Loucy (cell line): Measurements from ENCODE around the gene EEA1.

ENCODE experiments used
- H2AFZ ChIP-seq: fragments of 200-600 bp; sonication (generic); 2 replicates; pipeline ENCODE4 v1.6.0; 2016; ENCODE audit warnings: antibody characterized with exemption, mild to moderate bottlenecking, low read length, moderate library complexity
- H3F3A ChIP-seq: fragments of 200-600 bp; 2 replicates; pipeline ENCODE4 v1.6.0; 2016; ENCODE audit warnings: antibody characterized with exemption, low read depth, mild to moderate bottlenecking
- H3K27me3 ChIP-seq: fragments of 200-600 bp; sonication (generic); 2 replicates; pipeline ENCODE4 v1.6.1; 2014; ENCODE audit warnings: low read length, mild to moderate bottlenecking; ENCODE audit not compliant: insufficient read depth, poor library complexity, severe bottlenecking
- H3K36me3 ChIP-seq: fragments of 200-600 bp; sonication (generic); 2 replicates; pipeline ENCODE4 v1.6.1; 2016; ENCODE audit warnings: low read length; ENCODE audit not compliant: insufficient read depth
- H3K4me1 ChIP-seq: fragments of 200-600 bp; sonication (generic); 2 replicates; pipeline ENCODE4 v1.5.1; 2014; ENCODE audit warnings: low read length, mild to moderate bottlenecking; ENCODE audit not compliant: insufficient read depth, poor library complexity, severe bottlenecking
- H3K4me2 ChIP-seq: fragments of 200-600 bp; sonication (generic); 2 replicates; pipeline ENCODE4 v1.6.0; 2014; ENCODE audit warnings: antibody characterized with exemption, low read length, low read depth, mild to moderate bottlenecking; ENCODE audit not compliant: poor library complexity, severe bottlenecking
- H3K4me3 ChIP-seq: fragments of 200-600 bp; sonication (generic); 2 replicates; pipeline ENCODE4 v1.5.1; 2014; ENCODE audit warnings: low read length, mild to moderate bottlenecking, mixed read lengths; ENCODE audit not compliant: poor library complexity, severe bottlenecking
- H3K79me2 ChIP-seq: fragments of 200-600 bp; sonication (generic); 2 replicates; pipeline ENCODE4 v1.6.1; 2014; ENCODE audit warnings: low read length; ENCODE audit not compliant: insufficient read depth
- H3K9ac ChIP-seq: fragments of 200-600 bp; sonication (generic); 2 replicates; pipeline ENCODE4 v1.6.0; 2014; ENCODE audit warnings: mild to moderate bottlenecking, low read depth, low read length, moderate library complexity; ENCODE audit not compliant: poor library complexity, severe bottlenecking
- H3K9me2 ChIP-seq: fragments of 200-600 bp; sonication (generic); replicated peaks from 2 replicates; pipeline ENCODE4 v1.6.1; 2016; ENCODE audit warnings: low read depth, low read length, mixed read lengths
- H3K9me3 ChIP-seq: fragments of 200-600 bp; sonication (generic); 2 replicates; pipeline ENCODE4 v1.6.1; 2014; ENCODE audit warnings: mild to moderate bottlenecking, antibody characterized with exemption, low read length, low read depth; ENCODE audit not compliant: insufficient read depth
- H4K20me1 ChIP-seq: fragments of 200-600 bp; sonication (generic); 2 replicates; pipeline ENCODE4 v1.6.0; 2014; ENCODE audit warnings: antibody characterized with exemption, low read length, mild to moderate bottlenecking; ENCODE audit not compliant: insufficient read depth, poor library complexity, severe bottlenecking
- EZH2phosphoT487 ChIP-seq: fragments of 200-600 bp; IDR thresholded peaks from 2 replicates; pipeline ENCODE4 v1.6.1; 2018; ENCODE audit warnings: antibody characterized with exemption, mild to moderate bottlenecking, moderate library complexity, borderline replicate concordance
- TF ChIP-seq, protein P1 (sequence below): fragments of 200-600 bp; sonication (generic); conservative IDR thresholded peaks from 2 replicates; pipeline ENCODE4 v1.5.1; 2014; ENCODE audit warnings: mild to moderate bottlenecking, antibody characterized with exemption, low read length

Gene EEA1

DNA sequence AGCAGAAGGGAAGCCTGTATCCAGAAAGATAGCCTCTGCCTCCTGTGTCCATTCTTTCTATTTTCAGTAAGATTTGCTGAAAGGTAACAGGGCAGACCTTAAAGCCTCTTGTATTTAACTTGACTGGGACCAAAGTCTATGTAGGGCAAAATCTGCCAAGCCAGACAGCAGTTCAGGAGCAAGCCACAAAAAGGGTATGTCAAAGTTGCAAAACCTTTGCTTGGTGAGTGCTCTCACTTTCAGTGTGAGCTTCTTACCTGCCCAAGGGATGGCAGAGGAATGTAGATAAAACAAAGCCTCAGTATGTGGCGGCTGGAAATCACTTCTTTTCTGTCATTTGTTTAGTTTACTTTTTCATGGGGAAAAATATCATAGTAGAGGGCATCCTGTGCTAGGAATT is 163.2 kb downstream of the EEA1 start:
- Histone ChIP-seq H3K9ac (no peak overlapping the region), H3K4me2 (no peak overlapping the region), H3K36me3 (no peaks in the 10 kb centered on the region), H3K9me2 (no peaks in the 10 kb centered on the region), H3K4me3 (no peak overlapping the region), H3K27me3 (no peaks in the 10 kb centered on the region), H2AFZ (no peak overlapping the region), H4K20me1 (no peaks in the 10 kb centered on the region), H3K79me2 (no peaks in the 10 kb centered on the region), H3K4me1 (peaks cover 45% of the 10 kb centered on the region), H3F3A (no peaks in the 10 kb centered on the region; the same call in 1 of the 2 replicates), H3K9me3 (no peaks in the 10 kb centered on the region)
- TF ChIP-seq, protein P1, sequence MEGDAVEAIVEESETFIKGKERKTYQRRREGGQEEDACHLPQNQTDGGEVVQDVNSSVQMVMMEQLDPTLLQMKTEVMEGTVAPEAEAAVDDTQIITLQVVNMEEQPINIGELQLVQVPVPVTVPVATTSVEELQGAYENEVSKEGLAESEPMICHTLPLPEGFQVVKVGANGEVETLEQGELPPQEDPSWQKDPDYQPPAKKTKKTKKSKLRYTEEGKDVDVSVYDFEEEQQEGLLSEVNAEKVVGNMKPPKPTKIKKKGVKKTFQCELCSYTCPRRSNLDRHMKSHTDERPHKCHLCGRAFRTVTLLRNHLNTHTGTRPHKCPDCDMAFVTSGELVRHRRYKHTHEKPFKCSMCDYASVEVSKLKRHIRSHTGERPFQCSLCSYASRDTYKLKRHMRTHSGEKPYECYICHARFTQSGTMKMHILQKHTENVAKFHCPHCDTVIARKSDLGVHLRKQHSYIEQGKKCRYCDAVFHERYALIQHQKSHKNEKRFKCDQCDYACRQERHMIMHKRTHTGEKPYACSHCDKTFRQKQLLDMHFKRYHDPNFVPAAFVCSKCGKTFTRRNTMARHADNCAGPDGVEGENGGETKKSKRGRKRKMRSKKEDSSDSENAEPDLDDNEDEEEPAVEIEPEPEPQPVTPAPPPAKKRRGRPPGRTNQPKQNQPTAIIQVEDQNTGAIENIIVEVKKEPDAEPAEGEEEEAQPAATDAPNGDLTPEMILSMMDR: no peak
- no peak for TF ChIP-seq EZH2phosphoT487

GRCh38 chr12:92764831-92765230 is 164.3 kb downstream of the EEA1 start:
- peaks cover 35% of the 10 kb centered on the region for H3K4me1 ChIP-seq
- no peaks in the 10 kb centered on the region for H3K27me3 ChIP-seq
- no peaks in the 10 kb centered on the region for H3K36me3 ChIP-seq
- no peaks in the 10 kb centered on the region for H3K9me3 ChIP-seq
- H4K20me1 ChIP-seq: no peaks in the 10 kb centered on the region
- H2AFZ ChIP-seq: no peak overlapping the region
- TF ChIP-seq, protein P1: no peak
- TF ChIP-seq EZH2phosphoT487: no peak
- H3F3A ChIP-seq: no peaks in the 10 kb centered on the region
- H3K4me2 ChIP-seq: no peak overlapping the region
- no peaks in the 10 kb centered on the region for H3K9me2 ChIP-seq
- no peaks in the 10 kb centered on the region for H3K79me2 ChIP-seq
- H3K4me3 ChIP-seq: no peak overlapping the region
- no peak overlapping the region for H3K9ac ChIP-seq

DNA sequence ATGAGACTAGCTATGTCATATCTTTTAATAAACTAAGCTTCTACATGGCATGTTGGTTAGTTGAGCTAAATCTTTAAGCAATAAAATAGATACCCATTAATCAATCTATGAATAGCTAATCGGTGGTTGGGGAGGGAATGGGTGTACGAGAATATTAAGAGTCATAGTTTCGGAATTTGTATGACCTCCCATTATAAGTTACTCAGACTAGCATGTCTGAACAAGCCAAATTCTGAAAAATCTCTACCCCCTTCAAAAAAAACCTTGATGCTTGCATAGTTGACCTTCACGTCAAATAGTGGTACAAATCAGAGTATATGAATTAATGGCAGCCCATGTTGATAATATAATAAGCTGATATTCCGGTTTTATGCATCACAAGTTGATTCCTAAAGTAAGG is 166.3 kb downstream of the EEA1 start:
- Histone ChIP-seq H3K9me3 (no peaks in the 10 kb centered on the region), H3K9ac (no peak overlapping the region), H3K27me3 (no peaks in the 10 kb centered on the region), H3K4me3 (no peak overlapping the region), H3F3A (no peaks in the 10 kb centered on the region), H2AFZ (no peak overlapping the region), H3K36me3 (no peaks in the 10 kb centered on the region), H4K20me1 (no peaks in the 10 kb centered on the region), H3K4me2 (no peak overlapping the region), H3K4me1 (peaks cover 15% of the 10 kb centered on the region), H3K9me2 (no peaks in the 10 kb centered on the region), H3K79me2 (no peaks in the 10 kb centered on the region)
- TF ChIP-seq EZH2phosphoT487: no peak
- TF ChIP-seq, protein P1: no peak
